ENCODE data around the gene ATP9A.
A peak's percentile ranks its signal among the peaks of the same experiment; 100 is the strongest.

ATP9A gene

GRCh38 chr20:51595744-51596143, 172.4 kb downstream of the ATP9A start:
- no peak for DNase-seq

DNA sequence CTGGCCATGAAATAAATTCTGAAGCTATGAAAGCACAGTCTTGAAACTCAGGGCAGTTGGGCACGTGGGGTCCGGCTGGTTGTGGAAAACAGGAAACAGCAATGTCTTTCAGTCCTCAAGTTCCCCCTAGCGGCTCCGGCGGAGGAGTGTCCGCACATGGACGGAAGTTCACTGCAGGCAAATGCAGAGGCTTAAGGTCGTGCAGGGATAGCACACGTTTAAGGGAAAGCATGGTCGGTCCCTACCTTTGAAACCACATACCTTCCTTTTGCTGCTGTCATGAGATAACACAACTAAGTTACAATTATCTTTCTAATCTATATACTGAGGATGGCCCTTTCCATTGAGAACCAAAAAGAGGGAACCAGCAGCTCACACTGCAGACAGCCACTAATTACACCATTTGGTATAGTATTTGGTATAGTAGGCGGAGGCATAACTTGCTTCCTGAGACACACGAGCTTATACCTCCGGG, 173.1 kb downstream of the ATP9A start:
- peak; percentile 93 for DNase-seq

GRCh38 chr20:51594236-51595057, 173.7 kb downstream of the ATP9A start:
- DNase-seq, result no peak

- DNase-seq, result no peak
Measured at GRCh38 chr20:51593584-51593983, 174.6 kb downstream of the ATP9A start.

DNA sequence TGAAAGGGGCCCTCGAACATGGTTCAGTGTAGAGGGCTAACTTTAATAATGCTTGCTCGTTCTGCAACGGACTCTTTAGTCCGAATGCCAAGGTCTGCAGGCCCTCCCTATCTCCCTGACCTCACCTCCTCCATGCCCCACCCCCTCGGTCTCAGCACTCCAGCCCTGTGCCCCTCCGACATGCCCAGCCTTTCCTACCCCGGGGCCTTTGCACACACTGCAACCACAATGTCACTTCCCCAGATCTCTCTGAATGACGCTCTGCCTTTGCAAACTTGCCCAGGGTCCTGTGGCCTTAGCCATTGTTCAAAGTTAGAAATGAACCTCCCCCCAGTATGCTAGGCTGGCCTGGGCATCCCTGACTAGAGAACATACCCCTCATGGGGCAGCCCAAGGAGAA, 175.6 kb downstream of the ATP9A start:
- no peak for DNase-seq

DNA sequence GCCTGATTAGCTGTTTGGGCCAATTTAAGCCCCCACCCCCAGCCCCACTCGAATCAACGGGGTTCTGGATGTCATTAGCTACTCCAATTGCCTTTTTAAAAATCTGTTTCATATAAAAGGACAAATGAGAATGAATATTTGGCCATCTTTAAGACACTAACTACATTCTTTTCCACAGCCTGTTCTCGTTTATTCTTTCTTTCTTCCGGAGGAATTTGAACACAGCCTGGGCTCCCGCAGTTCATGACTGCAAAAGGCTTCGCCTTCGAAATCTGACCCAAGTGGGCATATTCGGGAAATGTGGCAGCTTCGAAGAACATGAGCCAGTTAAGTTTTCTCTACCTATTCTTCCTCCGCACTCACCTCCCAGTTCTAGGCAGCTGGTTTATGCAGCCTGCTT, 176.3 kb downstream of the ATP9A start:
- DNase-seq, result no peak

DNA sequence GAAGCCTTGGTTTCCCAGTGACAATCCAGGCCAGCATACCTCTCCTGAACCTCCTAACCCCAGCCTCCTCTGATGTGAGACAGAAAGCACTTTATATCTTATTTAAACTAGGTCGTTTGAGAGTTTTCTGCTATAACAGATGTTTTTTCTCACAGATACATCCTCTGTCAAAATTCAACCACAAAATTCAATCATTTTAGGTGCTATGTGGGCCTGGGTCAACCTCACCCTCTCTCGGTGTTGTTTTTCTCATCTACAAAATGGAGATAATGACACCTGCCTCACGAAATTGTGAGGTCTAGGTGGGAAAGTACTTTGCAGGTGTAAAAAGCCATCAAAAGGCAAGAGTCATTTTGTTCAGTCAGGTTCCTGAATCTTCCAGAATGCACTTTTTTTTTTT, 179.4 kb downstream of the ATP9A start:
- no peak for DNase-seq

GRCh38 chr20:51587145-51587544, 181.0 kb downstream of the ATP9A start:
- DNase-seq, result peak; percentile 52

DNA sequence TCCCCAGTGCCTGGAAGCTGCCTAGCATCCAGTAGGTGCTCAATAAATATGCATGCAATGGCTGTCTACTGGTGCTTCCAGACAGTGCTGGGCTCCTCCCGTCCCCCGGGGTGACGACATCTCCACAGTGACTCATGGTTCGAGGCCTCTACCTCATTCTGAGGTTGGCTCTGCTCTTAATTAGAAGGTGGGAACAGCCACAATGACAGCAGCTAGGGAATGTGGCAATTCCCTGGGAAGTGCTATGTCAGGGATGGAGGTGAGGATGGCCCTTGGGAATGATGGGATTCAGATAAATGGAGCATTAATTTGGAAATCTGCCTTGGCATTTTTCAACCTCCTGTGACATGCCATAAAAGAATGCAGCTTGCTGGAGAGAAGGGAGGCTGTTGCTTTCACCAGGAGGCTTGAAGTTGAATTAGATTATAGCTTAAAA, 182.2 kb downstream of the ATP9A start:
- no peak for DNase-seq

DNA sequence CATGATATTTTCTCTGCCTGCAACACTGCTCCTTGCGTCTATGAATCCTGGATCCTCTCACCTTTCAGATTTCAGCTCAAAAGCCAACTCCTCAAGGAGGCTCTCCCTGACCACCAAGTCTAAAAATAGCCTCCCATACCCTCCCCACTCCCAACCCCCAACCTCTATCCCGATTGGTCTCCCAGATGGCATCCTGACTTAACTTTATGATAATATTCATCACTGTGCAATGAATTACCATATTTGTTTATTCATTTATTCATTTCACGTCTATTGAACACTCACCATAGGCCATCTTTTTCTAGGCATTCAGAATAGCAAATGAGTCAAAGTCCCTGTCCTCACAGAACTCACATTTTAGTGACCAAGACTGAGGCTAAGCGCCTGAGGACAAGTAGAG, 183.0 kb downstream of the ATP9A start:
- no peak for DNase-seq

DNA sequence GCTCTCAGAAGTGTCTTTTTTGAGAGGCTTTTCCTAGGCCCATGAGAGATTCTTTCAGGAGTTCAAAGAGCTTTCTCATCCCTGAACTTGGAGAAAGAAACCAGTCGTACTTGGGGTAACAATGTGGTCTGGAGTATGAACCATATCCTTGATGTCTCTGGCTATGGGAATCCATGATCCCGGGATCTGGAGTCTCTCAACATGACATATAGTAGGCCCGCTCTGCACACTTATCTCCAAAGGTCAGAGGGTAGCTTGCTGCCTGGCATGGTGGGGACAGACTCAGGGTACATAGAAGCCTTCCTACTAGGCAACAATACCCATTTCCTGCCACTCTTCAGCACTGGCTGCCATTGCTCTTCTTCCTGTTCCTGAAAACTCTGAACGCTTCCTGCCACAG, 183.5 kb downstream of the ATP9A start:
- DNase-seq, result no peak

GRCh38 chr20:51584116-51584515, 184.1 kb downstream of the ATP9A start:
- no peak for DNase-seq

DNA sequence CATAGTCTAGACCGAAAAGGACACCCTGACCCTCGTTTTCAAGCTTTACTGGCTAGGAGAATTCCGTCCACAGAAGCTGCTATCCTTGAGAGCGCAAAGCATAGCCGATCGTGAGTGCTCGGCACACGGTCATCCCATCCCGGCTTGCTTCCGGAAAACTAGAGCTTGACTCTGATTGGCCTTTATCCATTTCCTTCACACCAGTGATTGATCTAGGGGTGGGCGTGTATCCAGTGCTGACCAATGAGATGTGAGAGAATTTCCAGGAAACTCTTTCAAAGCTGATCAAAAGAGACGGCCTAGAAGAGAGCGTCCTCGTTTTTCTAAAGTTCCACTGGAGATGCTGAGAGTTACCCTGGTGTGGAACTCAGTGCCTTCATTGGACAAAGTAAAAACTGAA, 184.7 kb downstream of the ATP9A start:
- no peak for DNase-seq

DNA sequence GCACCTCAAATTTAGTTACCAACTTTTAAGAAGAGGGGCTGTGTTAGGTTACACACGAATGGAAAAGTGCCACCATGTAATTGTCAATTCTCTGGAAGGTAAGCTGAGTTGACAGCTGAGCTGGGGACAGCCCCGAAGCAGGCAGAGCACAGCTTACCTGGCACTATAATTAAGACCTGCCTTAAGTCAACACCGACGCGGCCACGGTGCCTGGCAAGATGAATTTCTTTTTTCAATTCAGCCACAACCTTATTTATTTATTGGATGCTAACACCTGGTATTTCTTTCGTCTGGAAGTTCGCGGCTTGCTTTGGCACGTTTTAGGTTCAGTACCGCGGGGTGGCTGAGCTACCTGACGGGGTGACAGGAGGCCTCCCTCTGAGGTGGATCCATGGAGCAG, 185.1 kb downstream of the ATP9A start:
- DNase-seq, result no peak

DNA sequence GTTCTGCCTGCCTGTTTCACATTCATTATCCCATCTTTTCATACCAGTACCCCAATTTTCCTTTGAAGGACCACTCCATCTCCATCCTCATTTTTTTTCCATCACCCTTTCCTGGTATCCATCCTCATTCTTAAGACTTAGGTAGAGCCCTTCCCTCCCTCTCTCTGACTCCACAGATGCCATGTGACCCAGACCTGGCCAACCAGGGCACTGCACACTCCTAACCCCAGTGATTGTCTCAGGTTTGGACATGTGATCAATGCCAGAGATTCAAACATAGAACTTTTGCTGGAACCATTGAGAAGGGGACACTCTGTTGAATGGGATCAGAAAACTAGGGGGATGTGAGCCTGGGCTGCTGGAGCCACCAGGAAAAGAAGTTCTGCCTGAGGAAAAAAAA, 186.6 kb downstream of the ATP9A start:
- no peak for DNase-seq

DNA sequence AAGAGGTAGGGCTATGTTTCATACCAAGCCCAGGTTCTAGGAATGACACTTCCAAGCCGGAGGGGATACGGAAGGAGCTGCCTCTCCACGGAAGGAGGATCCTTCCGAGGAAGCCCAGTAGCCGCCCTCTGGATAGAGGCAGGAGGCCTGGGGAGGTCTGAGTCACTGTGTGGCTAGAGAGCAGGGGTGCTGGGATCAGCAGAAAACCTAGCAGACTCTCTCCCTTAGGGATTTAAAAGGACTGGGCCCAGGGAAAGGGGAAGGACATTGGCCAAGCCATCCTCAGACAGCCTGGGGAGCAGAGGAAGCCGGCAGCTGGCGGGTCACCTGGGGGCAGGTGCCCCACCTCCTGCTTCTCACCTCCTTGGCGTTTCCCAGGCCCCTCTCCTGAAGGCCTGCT, 189.1 kb downstream of the ATP9A start:
- no peak for DNase-seq

DNA sequence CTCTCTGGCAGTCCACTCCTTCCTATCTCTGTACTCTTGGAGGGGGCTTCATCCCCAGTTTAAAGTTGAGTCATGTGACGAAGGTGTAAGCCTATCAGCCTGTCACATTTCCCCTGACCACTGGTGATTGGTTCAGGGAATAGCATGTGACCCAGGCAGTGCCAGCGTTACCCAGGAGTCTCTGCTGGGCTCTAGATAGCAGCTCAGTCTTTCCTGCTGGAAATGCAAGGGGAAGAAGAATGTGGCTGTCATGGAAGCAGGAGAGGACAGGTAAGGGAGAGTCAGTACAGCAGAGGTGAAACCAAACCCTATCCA, 190.1 kb downstream of the ATP9A start:
- no peak for DNase-seq

DNA sequence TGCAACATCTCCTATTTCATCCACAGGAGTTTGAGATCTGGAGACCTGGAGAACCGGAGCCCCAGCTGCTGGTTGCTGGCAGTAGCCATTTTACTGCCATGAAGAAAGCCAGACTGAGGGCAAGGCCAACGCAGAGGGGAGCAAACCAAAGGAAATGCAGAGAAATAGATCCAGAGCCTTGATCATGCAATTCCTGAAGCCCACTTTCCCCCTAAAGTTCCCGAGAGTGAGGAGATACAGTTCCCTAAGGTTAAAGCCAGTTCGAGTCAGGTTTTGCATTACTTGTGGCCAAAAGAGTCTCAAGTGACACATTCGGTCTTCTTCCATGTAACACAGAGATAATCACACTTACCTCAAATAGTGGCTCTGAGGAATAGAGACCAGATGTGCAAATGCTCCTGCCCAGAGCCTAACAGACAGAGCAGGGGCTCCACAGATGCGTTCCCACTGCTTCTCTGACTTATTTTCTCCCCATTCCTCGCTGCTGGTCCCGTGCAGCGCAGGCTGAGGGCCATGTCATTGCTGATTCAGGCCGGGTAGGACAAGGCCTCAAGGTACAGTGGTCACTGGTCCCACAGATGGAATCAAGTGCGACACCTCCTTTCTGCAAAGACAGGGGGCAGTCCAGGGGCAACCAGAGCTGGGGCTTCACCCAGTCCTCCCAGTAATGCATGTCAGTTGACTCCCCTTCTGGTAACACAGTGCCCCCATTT, 190.6 kb downstream of the ATP9A start:
- no peak for DNase-seq

GRCh38 chr20:51575486-51575885, 192.7 kb downstream of the ATP9A start:
- DNase-seq, result no peak

GRCh38 chr20:51574248-51575033, 193.7 kb downstream of the ATP9A start:
- DNase-seq, result no peak

DNA sequence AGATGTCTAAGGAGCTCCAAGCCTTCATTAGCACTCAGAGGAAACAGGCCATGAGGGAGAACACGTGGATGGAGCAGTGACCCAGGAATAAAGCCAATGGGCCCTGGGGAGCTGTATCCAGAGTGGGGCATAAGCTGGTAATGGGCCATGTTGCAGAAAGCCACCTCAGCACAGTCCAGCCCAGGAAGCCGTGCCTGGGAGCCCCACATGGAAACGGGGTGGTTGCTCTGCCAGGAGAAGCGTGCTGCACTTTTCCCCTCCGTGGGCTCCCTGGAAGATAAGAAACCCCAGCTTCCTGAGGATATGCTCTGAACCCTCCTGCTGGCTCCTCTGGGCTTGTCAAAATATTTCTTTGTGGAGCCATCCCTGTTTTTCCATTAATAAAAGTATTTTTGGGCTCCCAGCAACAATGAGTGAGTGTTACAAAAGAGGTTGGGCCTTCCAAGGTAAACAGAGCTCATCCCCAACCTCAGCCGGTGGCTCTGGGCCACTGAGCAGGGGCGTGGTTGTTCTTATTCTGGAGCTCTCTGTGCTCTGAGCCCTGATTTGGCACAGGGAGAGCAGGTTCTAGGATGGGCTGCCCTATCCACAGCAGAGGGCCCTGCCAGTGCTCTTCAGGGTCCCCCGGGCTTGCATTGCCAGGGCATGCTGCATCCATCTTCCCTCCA, 194.5 kb downstream of the ATP9A start:
- no peak for DNase-seq

DNA sequence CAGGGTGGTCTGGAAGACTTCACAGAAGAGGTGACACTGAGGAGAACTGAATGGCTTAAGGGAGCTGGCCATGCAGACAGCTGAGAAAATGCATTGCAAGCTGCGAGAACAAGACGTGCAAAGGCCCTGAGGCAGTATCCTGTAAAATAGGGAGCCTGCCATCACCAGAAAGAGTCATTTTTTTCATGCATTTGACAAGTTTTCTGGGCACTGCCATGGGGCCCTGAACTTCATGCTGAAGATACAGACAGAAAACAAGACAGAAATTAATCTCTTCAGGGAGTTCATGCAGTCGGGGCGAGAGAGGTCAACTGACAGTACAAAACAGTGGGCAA, 196.8 kb downstream of the ATP9A start:
- DNase-seq, result no peak

GRCh38 chr20:51570739-51571459, 197.3 kb downstream of the ATP9A start:
- no peak for DNase-seq
